DND-41 (cell line): ENCODE results near the gene DPT.

ENCODE experiments used
- ATAC-seq: fragments of 200-7000 bp; cut with Tn5 transposase; 3 replicates; pipeline ENCODE4 v1.9.1; 2021; ENCODE audit warnings: low read depth; ENCODE audit not compliant: insufficient read depth
- DNase-seq: peaks from one replicate; pipeline ENCODE4 v3.0.0-alpha.2; 2020
- H2AFZ ChIP-seq: 2 replicates; pipeline ENCODE4 v1.6.0; 2012; ENCODE audit warnings: low read depth, low read length
- H3K27ac ChIP-seq: 2 replicates; pipeline ENCODE4 v1.5.1; 2012; ENCODE audit warnings: low read length, inconsistent platforms
- H3K27me3 ChIP-seq: fragments of 200-600 bp; sonication (generic); 2 replicates; pipeline ENCODE4 v1.6.0; 2012; ENCODE audit warnings: low read length, mild to moderate bottlenecking, inconsistent platforms; ENCODE audit not compliant: insufficient read depth, poor library complexity
- H3K36me3 ChIP-seq: 2 replicates; pipeline ENCODE4 v1.5.1; 2012; ENCODE audit warnings: low read length, inconsistent platforms; ENCODE audit not compliant: insufficient read depth
- H3K4me1 ChIP-seq: 2 replicates; pipeline ENCODE4 v1.5.1; 2012; ENCODE audit warnings: mild to moderate bottlenecking, low read length; ENCODE audit not compliant: insufficient read depth
- H3K4me2 ChIP-seq: 2 replicates; pipeline ENCODE4 v1.6.0; 2012; ENCODE audit warnings: mild to moderate bottlenecking, moderate library complexity, low read length, inconsistent platforms; ENCODE audit not compliant: insufficient read depth
- H3K4me3 ChIP-seq, 2 experiments: fragments of 200-600 bp in 1 of 2; shearing (Covaris generic) in 1 of 2; 2 replicates each; pipeline ENCODE4 v1.5.1; 2012 to 2016; ENCODE audit warnings: inconsistent platforms in 2 of 2, low read length in 2 of 2, mild to moderate bottlenecking in 2 of 2, low read depth in 1 of 2, moderate library complexity in 1 of 2
- H3K79me2 ChIP-seq: 2 replicates; pipeline ENCODE4 v1.6.0; 2012; ENCODE audit warnings: low read length, inconsistent platforms; ENCODE audit not compliant: insufficient read depth
- H3K9ac ChIP-seq: 2 replicates; pipeline ENCODE4 v1.6.0; 2012; ENCODE audit warnings: low read depth, mild to moderate bottlenecking, inconsistent platforms, low read length, moderate library complexity
- H3K9me3 ChIP-seq: 2 replicates; pipeline ENCODE4 v1.5.1; 2012; ENCODE audit warnings: low read length, moderate library complexity, mild to moderate bottlenecking, inconsistent platforms; ENCODE audit not compliant: insufficient read depth, severe bottlenecking
- H4K20me1 ChIP-seq: 2 replicates; pipeline ENCODE4 v1.6.0; 2012; ENCODE audit warnings: low read length; ENCODE audit not compliant: insufficient read depth
- CTCF ChIP-seq: IDR thresholded peaks from 2 replicates; pipeline ENCODE4 v1.5.1; 2012; ENCODE audit warnings: borderline replicate concordance, low read length, moderate library complexity, mild to moderate bottlenecking; ENCODE audit not compliant: poor library complexity, severe bottlenecking; ENCODE audit errors: extremely low read depth
- EZH2 ChIP-seq: IDR thresholded peaks from 3 replicates; pipeline ENCODE4 v1.6.1; 2012; ENCODE audit warnings: borderline replicate concordance, low read depth, mild to moderate bottlenecking, moderate library complexity, low read length, inconsistent platforms; ENCODE audit not compliant: severe bottlenecking

Gene DPT

GRCh38 chr1:168731244-168731953 is 2.4 kb upstream of the DPT start:
- no peaks in the 10 kb centered on the region for H3K9me3 ChIP-seq
- DNase-seq (no peak), ATAC-seq (no peak)
- no peak overlapping the region for H3K9ac ChIP-seq
- no peaks in the 10 kb centered on the region for H3K27me3 ChIP-seq
- TF ChIP-seq CTCF, result no peak
- no peaks in the 10 kb centered on the region for H3K79me2 ChIP-seq
- H2AFZ ChIP-seq, result no peak overlapping the region
- no peaks in the 10 kb centered on the region for H3K4me1 ChIP-seq
- H3K4me2 ChIP-seq, result no peak overlapping the region
- no peaks in the 10 kb centered on the region for H4K20me1 ChIP-seq
- H3K36me3 ChIP-seq, result no peaks in the 10 kb centered on the region
- H3K27ac ChIP-seq, result no peak overlapping the region
- H3K4me3 ChIP-seq, result no peak overlapping the region

- ATAC-seq, result no peak
- H3K9ac ChIP-seq, result no peak overlapping the region
- no peak overlapping the region for H3K4me3 ChIP-seq
- no peak for TF ChIP-seq CTCF
- no peak for TF ChIP-seq EZH2
- no peaks in the 10 kb centered on the region for H3K9me3 ChIP-seq
- no peaks in the 10 kb centered on the region for H3K36me3 ChIP-seq
- no peak overlapping the region for H3K4me2 ChIP-seq
- H3K79me2 ChIP-seq, result no peaks in the 10 kb centered on the region
- no peaks in the 10 kb centered on the region for H3K4me1 ChIP-seq
- no peak overlapping the region for H2AFZ ChIP-seq
- H3K27me3 ChIP-seq, result no peaks in the 10 kb centered on the region
- DNase-seq, result no peak
- no peaks in the 10 kb centered on the region for H4K20me1 ChIP-seq
- H3K27ac ChIP-seq, result no peak overlapping the region
These were observed 398 bp upstream of the DPT start for GRCh38 chr1:168729405-168729802.

GRCh38 chr1:168726719-168727118 is 2.3 kb downstream of the DPT start:
- H3K4me2 ChIP-seq, result no peak overlapping the region
- no peak for ATAC-seq
- DNase-seq, result no peak
- H3K9me3 ChIP-seq, result no peaks in the 10 kb centered on the region
- no peak overlapping the region for H3K4me3 ChIP-seq
- H3K4me1 ChIP-seq, result no peaks in the 10 kb centered on the region
- no peak overlapping the region for H3K9ac ChIP-seq
- H3K79me2 ChIP-seq, result no peaks in the 10 kb centered on the region
- H3K36me3 ChIP-seq, result no peaks in the 10 kb centered on the region
- H3K27ac ChIP-seq, result no peak overlapping the region
- peaks cover 4% of the 10 kb centered on the region for H3K27me3 ChIP-seq
- no peaks in the 10 kb centered on the region for H4K20me1 ChIP-seq
- TF ChIP-seq EZH2 (no peak), CTCF (no peak)
- no peak overlapping the region for H2AFZ ChIP-seq

- Histone ChIP-seq H3K79me2 (no peaks in the 10 kb centered on the region), H3K27ac (no peak overlapping the region), H3K4me2 (no peak overlapping the region), H2AFZ (no peak overlapping the region), H3K9ac (no peak overlapping the region), H3K9me3 (no peaks in the 10 kb centered on the region), H4K20me1 (no peaks in the 10 kb centered on the region), H3K36me3 (no peaks in the 10 kb centered on the region), H3K4me1 (no peaks in the 10 kb centered on the region), H3K27me3 (peaks cover 4% of the 10 kb centered on the region), H3K4me3 (no peak overlapping the region)
- no peak for ATAC-seq
- DNase-seq, result no peak
- TF ChIP-seq EZH2 (no peak), CTCF (no peak)
These were observed 2.7 kb downstream of the DPT start for GRCh38 chr1:168726281-168726680.
